K562 treated with DMSO at 1 percent for 12 hours (cell line): ENCODE measurements around the gene KRTAP2-4. TPM values are rescaled to one million over a fixed set of nuclear protein-coding genes. Genes with fewer than 3 reads are reported as not detected.

Experiments used
- total RNA-seq: library from RNA; unstranded; fragments of 300-600 nt; gene quantifications from 2 replicates; pipeline ENCODE4 v1.2.3, GENCODE V29; 2022; ENCODE audit not compliant: insufficient read depth

The KRTAP2-4 gene
- total RNA-seq, result not detected in 2 replicates

GRCh38 chr17:41065829-41066624 is at the start of gene KRTAP2-4:
KRTAP2-4 (minus strand) TSS chr17:41065879; CDS start chr17:41065845, 34 bp downstream.

GRCh38 chr17:41105347-41105746 is 39.7 kb upstream of the KRTAP2-4 start, which contains the start of gene KRTAP4-9:
KRTAP4-9 (plus strand) TSS chr17:41105389; CDS start chr17:41105389, 0 bp downstream.

GRCh38 chr17:41101586-41102259 is 36.0 kb upstream of the KRTAP2-4 start, which contains the start of gene KRTAP4-16:
KRTAP4-16 (minus strand) TSS chr17:41102209; CDS start chr17:41102209, 0 bp downstream.

GRCh38 chr17:41098042-41098441 is 32.4 kb upstream of the KRTAP2-4 start, which contains the start of gene KRTAP4-8:
KRTAP4-8 (minus strand) TSS chr17:41098142; CDS start chr17:41098084, 58 bp downstream.

GRCh38 chr17:41084100-41084856 is 18.6 kb upstream of the KRTAP2-4 start, which contains the start of gene KRTAP4-7:
KRTAP4-7 (plus strand) TSS chr17:41084150; CDS start chr17:41084207, 57 bp downstream.

GRCh38 chr17:41060052-41060604 is 5.6 kb downstream of the KRTAP2-4 start, which contains the start of gene KRTAP2-3:
KRTAP2-3 (minus strand) TSS chr17:41060114; CDS start chr17:41060050, 64 bp downstream.

GRCh38 chr17:41055130-41055529 is 10.5 kb downstream of the KRTAP2-4 start, which contains the start of gene KRTAP2-2:
KRTAP2-2 (minus strand) TSS chr17:41055230; CDS start chr17:41055211, 19 bp downstream.

GRCh38 chr17:41046735-41047465 is 18.8 kb downstream of the KRTAP2-4 start, which contains the start of gene KRTAP2-1:
KRTAP2-1 (minus strand) TSS chr17:41047316; CDS start chr17:41047267, 49 bp downstream.

GRCh38 chr17:41040783-41041571 is 24.7 kb downstream of the KRTAP2-4 start, which contains the start of gene KRTAP1-1:
KRTAP1-1 (minus strand) TSS chr17:41041450; CDS start chr17:41041397, 53 bp downstream.

GRCh38 chr17:41034346-41034935 is 31.2 kb downstream of the KRTAP2-4 start, which contains the start of gene KRTAP1-3:
KRTAP1-3 (minus strand) TSS chr17:41034874; CDS start chr17:41034821, 53 bp downstream.

GRCh38 chr17:41029633-41030245 is 35.9 kb downstream of the KRTAP2-4 start, which contains the start of gene KRTAP1-4:
KRTAP1-4 (minus strand) TSS chr17:41030195; CDS start chr17:41030078, 117 bp downstream.

GRCh38 chr17:41026715-41027471 is 38.8 kb downstream of the KRTAP2-4 start, which contains the start of gene KRTAP1-5:
KRTAP1-5 (minus strand) TSS chr17:41027208; CDS start chr17:41027155, 53 bp downstream.

Other genes starting within 250 kb of the KRTAP2-4 start
- gene KRT10, start 243.3 kb downstream of the KRTAP2-4 start, total RNA-seq, result 75.7 and 82.5 TPM in 2 replicates
- 4.0 and 9.9 TPM in 2 replicates for gene KRT12, start 198.7 kb downstream of the KRTAP2-4 start, total RNA-seq
- not detected in 2 replicates for gene KRT20, start 180.6 kb downstream of the KRTAP2-4 start, total RNA-seq
- not detected in 2 replicates for gene KRT23, start 128.2 kb downstream of the KRTAP2-4 start, total RNA-seq
- gene KRT39, start 98.9 kb downstream of the KRTAP2-4 start, total RNA-seq, result not detected in 2 replicates
- not detected in 2 replicates for gene KRT40, start 81.6 kb downstream of the KRTAP2-4 start, total RNA-seq
- not detected in 2 replicates for gene KRTAP3-3, start 71.7 kb downstream of the KRTAP2-4 start, total RNA-seq
- gene KRTAP3-2, start 66.0 kb downstream of the KRTAP2-4 start, total RNA-seq, result not detected in 2 replicates
- not detected in 2 replicates for gene KRTAP3-1, start 56.8 kb downstream of the KRTAP2-4 start, total RNA-seq
- gene KRTAP1-5, start 38.7 kb downstream of the KRTAP2-4 start, total RNA-seq, result not detected in 2 replicates
- gene KRTAP1-4, start 35.7 kb downstream of the KRTAP2-4 start, total RNA-seq, result not detected in 2 replicates
- gene KRTAP1-3, start 31.0 kb downstream of the KRTAP2-4 start, total RNA-seq, result not detected in 2 replicates
- gene KRTAP1-1, start 24.4 kb downstream of the KRTAP2-4 start, total RNA-seq, result not detected in 2 replicates
- not detected in 2 replicates for gene KRTAP2-1, start 18.6 kb downstream of the KRTAP2-4 start, total RNA-seq
- not detected in 2 replicates for gene KRTAP2-2, start 10.6 kb downstream of the KRTAP2-4 start, total RNA-seq
- gene KRTAP2-3, start 5.8 kb downstream of the KRTAP2-4 start, total RNA-seq, result not detected in 2 replicates
- not detected in 2 replicates for gene KRTAP4-7, start 18.3 kb upstream of the KRTAP2-4 start, total RNA-seq
- gene KRTAP4-8, start 32.3 kb upstream of the KRTAP2-4 start, total RNA-seq, result not detected in 2 replicates
- not detected in 2 replicates for gene KRTAP4-16, start 36.3 kb upstream of the KRTAP2-4 start, total RNA-seq
- not detected in 2 replicates for gene KRTAP4-9, start 39.5 kb upstream of the KRTAP2-4 start, total RNA-seq
- not detected in 2 replicates for gene KRTAP4-11, start 52.5 kb upstream of the KRTAP2-4 start, total RNA-seq
- not detected in 2 replicates for gene KRTAP4-12, start 58.3 kb upstream of the KRTAP2-4 start, total RNA-seq
- gene KRTAP4-6, start 74.7 kb upstream of the KRTAP2-4 start, total RNA-seq, result not detected in 2 replicates
- gene KRTAP4-5, start 83.9 kb upstream of the KRTAP2-4 start, total RNA-seq, result not detected in 2 replicates
- gene KRTAP4-4, start 94.9 kb upstream of the KRTAP2-4 start, total RNA-seq, result not detected in 2 replicates
- not detected in 2 replicates for gene KRTAP4-3, start 102.3 kb upstream of the KRTAP2-4 start, total RNA-seq
- not detected in 2 replicates for gene KRTAP4-2, start 112.3 kb upstream of the KRTAP2-4 start, total RNA-seq
- not detected in 2 replicates for gene KRTAP4-1, start 119.0 kb upstream of the KRTAP2-4 start, total RNA-seq
- gene KRTAP9-1, start 124.0 kb upstream of the KRTAP2-4 start, total RNA-seq, result not detected in 2 replicates
- gene KRTAP9-2, start 160.8 kb upstream of the KRTAP2-4 start, total RNA-seq, result not detected in 2 replicates
- not detected in 2 replicates for gene KRTAP9-3, start 166.6 kb upstream of the KRTAP2-4 start, total RNA-seq
- gene KRTAP9-8, start 172.1 kb upstream of the KRTAP2-4 start, total RNA-seq, result not detected in 2 replicates
- gene KRTAP9-4, start 183.8 kb upstream of the KRTAP2-4 start, total RNA-seq, result not detected in 2 replicates
- not detected in 2 replicates for gene KRTAP9-9, start 189.5 kb upstream of the KRTAP2-4 start, total RNA-seq
- gene KRTAP9-6, start 199.5 kb upstream of the KRTAP2-4 start, total RNA-seq, result not detected in 2 replicates
- gene KRTAP9-7, start 209.8 kb upstream of the KRTAP2-4 start, total RNA-seq, result not detected in 2 replicates
- not detected in 2 replicates for gene KRTAP29-1, start 237.0 kb upstream of the KRTAP2-4 start, total RNA-seq
- not detected in 2 replicates for gene KRTAP16-1, start 243.4 kb upstream of the KRTAP2-4 start, total RNA-seq
- gene KRTAP17-1, start 249.8 kb upstream of the KRTAP2-4 start, total RNA-seq, result not detected in 2 replicates